Neural cell (in vitro differentiated cells): ENCODE results near the gene KIF5C.

ENCODE experiments used
- EP300 ChIP-seq: fragments of 450-650 bp; conservative IDR thresholded peaks from 2 replicates; pipeline ENCODE4 v1.6.1; 2014; ENCODE audit warnings: antibody characterized with exemption, mild to moderate bottlenecking, moderate library complexity; ENCODE audit not compliant: poor library complexity, severe bottlenecking
- EZH2 ChIP-seq: fragments of 200-600, 300-800 bp; shearing (Covaris generic), sonication (generic); IDR thresholded peaks from 2 replicates; pipeline ENCODE4 v1.6.1; 2014; ENCODE audit warnings: antibody characterized with exemption, low read length, borderline replicate concordance, mild to moderate bottlenecking; ENCODE audit not compliant: insufficient read depth, poor library complexity, severe bottlenecking
- MXI1 ChIP-seq: fragments of 450-650 bp; conservative IDR thresholded peaks from 2 replicates; pipeline ENCODE4 v1.6.1; 2014; ENCODE audit warnings: antibody characterized with exemption, mild to moderate bottlenecking; ENCODE audit not compliant: poor library complexity, severe bottlenecking
- POLR2AphosphoS5 ChIP-seq: IDR thresholded peaks from 2 replicates; pipeline ENCODE4 v1.6.1; 2012
- RAD21 ChIP-seq: fragments of 450-650 bp; conservative IDR thresholded peaks from 2 replicates; pipeline ENCODE4 v1.6.1; 2014; ENCODE audit warnings: antibody characterized with exemption, mild to moderate bottlenecking, moderate library complexity
- SMC3 ChIP-seq: fragments of 450-650 bp; conservative IDR thresholded peaks from 2 replicates; pipeline ENCODE4 v1.6.1; 2014; ENCODE audit warnings: antibody characterized with exemption, mild to moderate bottlenecking, moderate library complexity; ENCODE audit not compliant: poor library complexity
- TAF1 ChIP-seq: IDR thresholded peaks from 2 replicates; pipeline ENCODE4 v1.6.1; 2012; ENCODE audit warnings: low read depth
- TF ChIP-seq, protein P1 (sequence below): fragments of 450-650 bp; IDR thresholded peaks from 2 replicates; pipeline ENCODE4 v1.5.1; 2014; ENCODE audit warnings: antibody characterized with exemption, mild to moderate bottlenecking, moderate library complexity; ENCODE audit not compliant: poor library complexity, severe bottlenecking
- TF ChIP-seq, protein P2 (sequence below): IDR thresholded peaks from 2 replicates; pipeline ENCODE4 v1.6.1; 2012; ENCODE audit warnings: borderline replicate concordance

DNA sequence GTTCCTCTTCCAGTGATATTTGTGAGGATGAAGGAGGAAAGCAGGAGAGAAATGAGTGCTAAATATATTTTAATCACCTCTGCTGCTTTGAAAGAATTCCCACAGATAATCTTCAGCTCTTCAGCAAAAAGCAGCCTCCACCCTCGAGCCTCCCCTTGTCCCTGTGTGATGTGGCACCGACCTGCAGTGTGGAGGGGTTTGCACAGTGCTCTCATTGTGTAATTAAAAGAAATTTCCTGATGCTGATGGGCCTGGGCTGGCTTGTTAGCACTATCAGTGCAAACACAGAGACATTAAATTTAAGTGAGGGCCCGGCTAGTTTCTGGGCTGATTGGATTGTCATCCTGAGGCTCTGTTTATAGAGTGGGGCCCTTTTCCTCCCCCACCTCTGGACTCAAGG is 53.4 kb downstream of the KIF5C start:
- TF ChIP-seq, protein P1, sequence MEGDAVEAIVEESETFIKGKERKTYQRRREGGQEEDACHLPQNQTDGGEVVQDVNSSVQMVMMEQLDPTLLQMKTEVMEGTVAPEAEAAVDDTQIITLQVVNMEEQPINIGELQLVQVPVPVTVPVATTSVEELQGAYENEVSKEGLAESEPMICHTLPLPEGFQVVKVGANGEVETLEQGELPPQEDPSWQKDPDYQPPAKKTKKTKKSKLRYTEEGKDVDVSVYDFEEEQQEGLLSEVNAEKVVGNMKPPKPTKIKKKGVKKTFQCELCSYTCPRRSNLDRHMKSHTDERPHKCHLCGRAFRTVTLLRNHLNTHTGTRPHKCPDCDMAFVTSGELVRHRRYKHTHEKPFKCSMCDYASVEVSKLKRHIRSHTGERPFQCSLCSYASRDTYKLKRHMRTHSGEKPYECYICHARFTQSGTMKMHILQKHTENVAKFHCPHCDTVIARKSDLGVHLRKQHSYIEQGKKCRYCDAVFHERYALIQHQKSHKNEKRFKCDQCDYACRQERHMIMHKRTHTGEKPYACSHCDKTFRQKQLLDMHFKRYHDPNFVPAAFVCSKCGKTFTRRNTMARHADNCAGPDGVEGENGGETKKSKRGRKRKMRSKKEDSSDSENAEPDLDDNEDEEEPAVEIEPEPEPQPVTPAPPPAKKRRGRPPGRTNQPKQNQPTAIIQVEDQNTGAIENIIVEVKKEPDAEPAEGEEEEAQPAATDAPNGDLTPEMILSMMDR = no peak
- no peak for TF ChIP-seq SMC3
- TF ChIP-seq EP300 = no peak
- TF ChIP-seq RAD21 = no peak
- no peak for TF ChIP-seq EZH2
- TF ChIP-seq POLR2AphosphoS5 = no peak
- TF ChIP-seq, protein P2, sequence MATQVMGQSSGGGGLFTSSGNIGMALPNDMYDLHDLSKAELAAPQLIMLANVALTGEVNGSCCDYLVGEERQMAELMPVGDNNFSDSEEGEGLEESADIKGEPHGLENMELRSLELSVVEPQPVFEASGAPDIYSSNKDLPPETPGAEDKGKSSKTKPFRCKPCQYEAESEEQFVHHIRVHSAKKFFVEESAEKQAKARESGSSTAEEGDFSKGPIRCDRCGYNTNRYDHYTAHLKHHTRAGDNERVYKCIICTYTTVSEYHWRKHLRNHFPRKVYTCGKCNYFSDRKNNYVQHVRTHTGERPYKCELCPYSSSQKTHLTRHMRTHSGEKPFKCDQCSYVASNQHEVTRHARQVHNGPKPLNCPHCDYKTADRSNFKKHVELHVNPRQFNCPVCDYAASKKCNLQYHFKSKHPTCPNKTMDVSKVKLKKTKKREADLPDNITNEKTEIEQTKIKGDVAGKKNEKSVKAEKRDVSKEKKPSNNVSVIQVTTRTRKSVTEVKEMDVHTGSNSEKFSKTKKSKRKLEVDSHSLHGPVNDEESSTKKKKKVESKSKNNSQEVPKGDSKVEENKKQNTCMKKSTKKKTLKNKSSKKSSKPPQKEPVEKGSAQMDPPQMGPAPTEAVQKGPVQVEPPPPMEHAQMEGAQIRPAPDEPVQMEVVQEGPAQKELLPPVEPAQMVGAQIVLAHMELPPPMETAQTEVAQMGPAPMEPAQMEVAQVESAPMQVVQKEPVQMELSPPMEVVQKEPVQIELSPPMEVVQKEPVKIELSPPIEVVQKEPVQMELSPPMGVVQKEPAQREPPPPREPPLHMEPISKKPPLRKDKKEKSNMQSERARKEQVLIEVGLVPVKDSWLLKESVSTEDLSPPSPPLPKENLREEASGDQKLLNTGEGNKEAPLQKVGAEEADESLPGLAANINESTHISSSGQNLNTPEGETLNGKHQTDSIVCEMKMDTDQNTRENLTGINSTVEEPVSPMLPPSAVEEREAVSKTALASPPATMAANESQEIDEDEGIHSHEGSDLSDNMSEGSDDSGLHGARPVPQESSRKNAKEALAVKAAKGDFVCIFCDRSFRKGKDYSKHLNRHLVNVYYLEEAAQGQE = no peak
- no peak for TF ChIP-seq TAF1
- TF ChIP-seq MXI1 = no peak
